Measurements from ENCODE around the gene ZHX3.

DNA sequence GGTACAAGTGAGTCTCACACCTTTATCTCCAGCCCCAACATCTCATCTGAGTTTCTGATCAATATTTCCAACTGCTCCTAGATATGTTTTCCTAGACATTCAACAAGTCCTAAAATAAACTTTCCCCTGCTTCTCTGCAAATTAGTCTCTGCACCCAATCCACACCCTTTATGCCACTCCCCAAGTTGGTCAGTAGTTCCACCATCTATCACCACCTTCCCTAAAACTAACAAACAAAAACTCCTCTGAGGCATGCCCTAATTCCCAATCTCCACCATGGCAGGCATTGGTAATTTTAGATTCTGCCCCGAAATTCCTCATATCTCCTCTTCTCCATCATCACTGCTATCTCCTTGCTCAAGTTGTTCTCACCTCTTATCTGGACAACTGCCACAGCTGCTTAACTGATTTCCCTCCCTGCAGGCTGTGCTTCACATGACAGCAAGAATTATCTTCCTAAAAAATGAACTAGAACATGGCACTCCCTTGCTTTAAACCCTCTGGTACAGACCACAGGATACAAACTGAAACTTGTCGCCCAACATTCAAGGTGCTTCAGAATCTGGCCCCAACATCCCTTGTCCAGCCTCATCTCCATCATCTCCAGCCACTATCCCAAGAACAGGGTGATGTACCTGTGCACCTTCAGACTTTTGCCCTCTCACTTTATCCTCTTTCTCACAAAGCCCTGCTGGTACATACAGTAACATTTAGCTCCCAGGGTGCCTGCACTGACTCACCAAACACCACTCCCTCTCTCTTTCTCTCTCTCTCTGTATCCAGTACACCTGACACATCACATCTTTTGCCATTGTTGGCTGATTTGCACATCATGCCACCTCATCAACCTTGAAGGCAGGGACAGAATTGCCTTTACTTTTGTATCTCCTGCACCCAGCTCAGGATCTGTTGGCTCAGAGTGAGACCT is 55.5 kb downstream of the ZHX3 start:
- TF ChIP-seq CTCF (IDR thresholded peaks at IDR 0.05; ENCODE audit: low read depth, low read length, missing input control), result no peak
- no peak for TF ChIP-seq FOXA1 (IDR thresholded peaks at IDR 0.05)
- no peak for TF ChIP-seq MAX (IDR thresholded peaks at IDR 0.05)
- TF ChIP-seq ZBTB33 (IDR thresholded peaks at IDR 0.05), result no peak
- TF ChIP-seq YY1 (IDR thresholded peaks at IDR 0.05), result no peak
- no peak for TF ChIP-seq RAD21 (IDR thresholded peaks at IDR 0.05)

Measured in liver (tissue), 3 donors.